ENCODE data around the gene C10orf67.
A peak's percentile ranks its signal among the peaks of the same experiment; 100 is the strongest.

The C10orf67 gene

GRCh38 chr10:23342213-23342884 is 2.2 kb downstream of the C10orf67 start:
- TF ChIP-seq CTCF (IDR thresholded peaks at IDR 0.05; ENCODE audit: poor library complexity, severe bottlenecking): no peak
- H3K27me3 ChIP-seq (ENCODE audit: insufficient read depth, poor library complexity, severe bottlenecking): no peaks in the 10 kb centered on the region
- peaks cover 32% of the 10 kb centered on the region for H3K4me1 ChIP-seq (ENCODE audit: insufficient read depth, poor library complexity, severe bottlenecking)
- no peaks in the 10 kb centered on the region for H3K36me3 ChIP-seq (ENCODE audit: low read depth)
- DNase-seq (ENCODE audit: low spot score): no peak
- H3K4me3 ChIP-seq (ENCODE audit: severe bottlenecking): no peak overlapping the region
- H3K9me3 ChIP-seq (ENCODE audit: severe bottlenecking): no peaks in the 10 kb centered on the region
- H3K27ac ChIP-seq (ENCODE audit: poor library complexity, severe bottlenecking): no peak overlapping the region
- no peak for ATAC-seq (ENCODE audit: low read depth)

GRCh38 chr10:23341004-23341403 is 3.6 kb downstream of the C10orf67 start:
- TF ChIP-seq CTCF (IDR thresholded peaks at IDR 0.05; ENCODE audit: poor library complexity, severe bottlenecking): no peak
- Histone ChIP-seq H3K36me3 (ENCODE audit: low read depth) (no peaks in the 10 kb centered on the region), H3K9me3 (ENCODE audit: severe bottlenecking) (no peaks in the 10 kb centered on the region), H3K27ac (ENCODE audit: poor library complexity, severe bottlenecking) (peak overlapping the region; percentile 66), H3K4me3 (ENCODE audit: severe bottlenecking) (no peak overlapping the region), H3K27me3 (ENCODE audit: insufficient read depth, poor library complexity, severe bottlenecking) (no peaks in the 10 kb centered on the region), H3K4me1 (ENCODE audit: insufficient read depth, poor library complexity, severe bottlenecking) (peaks cover 26% of the 10 kb centered on the region)
- DNase-seq (ENCODE audit: low spot score) (no peak), ATAC-seq (ENCODE audit: low read depth) (no peak)

GRCh38 chr10:23340354-23340753 is 4.2 kb downstream of the C10orf67 start:
- ATAC-seq (ENCODE audit: low read depth): no peak
- peak overlapping the region; percentile 66 for H3K27ac ChIP-seq (ENCODE audit: poor library complexity, severe bottlenecking)
- no peaks in the 10 kb centered on the region for H3K9me3 ChIP-seq (ENCODE audit: severe bottlenecking)
- no peaks in the 10 kb centered on the region for H3K36me3 ChIP-seq (ENCODE audit: low read depth)
- no peak for DNase-seq (ENCODE audit: low spot score)
- TF ChIP-seq CTCF (IDR thresholded peaks at IDR 0.05; ENCODE audit: poor library complexity, severe bottlenecking): no peak
- no peak overlapping the region for H3K4me3 ChIP-seq (ENCODE audit: severe bottlenecking)
- peaks cover 21% of the 10 kb centered on the region for H3K4me1 ChIP-seq (ENCODE audit: insufficient read depth, poor library complexity, severe bottlenecking)
- no peaks in the 10 kb centered on the region for H3K27me3 ChIP-seq (ENCODE audit: insufficient read depth, poor library complexity, severe bottlenecking)

GRCh38 chr10:23338886-23339285 is 5.7 kb downstream of the C10orf67 start:
- TF ChIP-seq CTCF (IDR thresholded peaks at IDR 0.05; ENCODE audit: poor library complexity, severe bottlenecking): no peak
- no peaks in the 10 kb centered on the region for H3K9me3 ChIP-seq (ENCODE audit: severe bottlenecking)
- ATAC-seq (ENCODE audit: low read depth): peak; percentile 66
- no peaks in the 10 kb centered on the region for H3K27me3 ChIP-seq (ENCODE audit: insufficient read depth, poor library complexity, severe bottlenecking)
- no peaks in the 10 kb centered on the region for H3K36me3 ChIP-seq (ENCODE audit: low read depth)
- peaks cover 13% of the 10 kb centered on the region for H3K4me1 ChIP-seq (ENCODE audit: insufficient read depth, poor library complexity, severe bottlenecking)
- no peak for DNase-seq (ENCODE audit: low spot score)
- no peak overlapping the region for H3K4me3 ChIP-seq (ENCODE audit: severe bottlenecking)
- H3K27ac ChIP-seq (ENCODE audit: poor library complexity, severe bottlenecking): peak overlapping the region; percentile 66

GRCh38 chr10:23338155-23338828 is 6.3 kb downstream of the C10orf67 start:
- Histone ChIP-seq H3K4me3 (ENCODE audit: severe bottlenecking) (no peak overlapping the region), H3K4me1 (ENCODE audit: insufficient read depth, poor library complexity, severe bottlenecking) (peaks cover 12% of the 10 kb centered on the region), H3K27me3 (ENCODE audit: insufficient read depth, poor library complexity, severe bottlenecking) (no peaks in the 10 kb centered on the region), H3K36me3 (ENCODE audit: low read depth) (no peaks in the 10 kb centered on the region), H3K27ac (ENCODE audit: poor library complexity, severe bottlenecking) (peak overlapping the region; percentile 66), H3K9me3 (ENCODE audit: severe bottlenecking) (no peaks in the 10 kb centered on the region)
- no peak for TF ChIP-seq CTCF (IDR thresholded peaks at IDR 0.05; ENCODE audit: poor library complexity, severe bottlenecking)
- ATAC-seq (ENCODE audit: low read depth) (peak; percentile 86), DNase-seq (ENCODE audit: low spot score) (no peak)

All from RWPE2 (cell line).